ENCODE results near the gene IL17RE.

DNA sequence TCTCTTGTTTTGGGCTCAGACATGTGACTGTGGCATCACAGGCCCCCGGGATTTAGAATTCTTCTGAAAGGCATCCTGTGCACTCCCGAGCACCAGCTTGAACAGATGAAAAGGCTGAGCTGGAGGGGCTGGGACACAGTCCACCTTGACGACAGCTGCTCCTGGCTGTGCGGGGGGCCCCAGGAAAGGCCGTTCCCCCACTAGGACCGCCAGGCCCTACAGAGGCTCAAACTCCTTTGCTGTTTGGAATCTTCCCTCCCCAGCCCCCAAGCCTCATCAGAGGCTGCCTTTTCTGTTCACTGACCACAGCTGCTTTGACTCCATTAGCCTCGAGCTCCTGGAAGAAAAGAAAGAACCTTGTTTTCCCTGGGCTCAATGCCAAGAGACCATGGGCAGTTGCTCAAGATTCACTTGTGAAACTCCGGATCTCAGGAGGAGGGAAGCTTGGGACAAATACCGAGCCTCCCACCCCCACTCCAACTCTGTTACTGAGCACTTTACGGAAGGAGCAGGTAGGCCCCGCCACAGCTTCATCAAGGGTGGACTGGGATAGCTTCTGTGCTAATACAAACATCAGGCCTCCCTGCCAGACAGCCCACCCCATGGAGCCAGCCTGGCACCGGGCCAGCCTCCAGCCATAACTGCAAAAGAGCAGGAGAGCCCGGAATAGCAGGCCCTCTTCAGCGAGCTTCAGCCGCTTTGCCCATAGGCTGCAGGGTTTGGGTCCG, 38.3 kb upstream of the IL17RE start:
- TF ChIP-seq POLR2A (IDR thresholded peaks at IDR 0.05; ENCODE audit: insufficient read depth in 1 of 2, low read depth in 2 of 2, low read length in 2 of 2) = 0 out of 4 replicates have a peak, but pooled peaks of 1 of the 2 experiments have one; percentile 16
- TF ChIP-seq ZNF124 (CRISPR knock-in tag; IDR thresholded peaks at IDR 0.05) = no peak
- no peak for TF ChIP-seq RAD21 (CRISPR knock-in tag; IDR thresholded peaks at IDR 0.05)
- no peak for TF ChIP-seq PCBP1 (IDR thresholded peaks at IDR 0.05; ENCODE audit: borderline replicate concordance, low read depth, low read length)
- TF ChIP-seq, protein P1, sequence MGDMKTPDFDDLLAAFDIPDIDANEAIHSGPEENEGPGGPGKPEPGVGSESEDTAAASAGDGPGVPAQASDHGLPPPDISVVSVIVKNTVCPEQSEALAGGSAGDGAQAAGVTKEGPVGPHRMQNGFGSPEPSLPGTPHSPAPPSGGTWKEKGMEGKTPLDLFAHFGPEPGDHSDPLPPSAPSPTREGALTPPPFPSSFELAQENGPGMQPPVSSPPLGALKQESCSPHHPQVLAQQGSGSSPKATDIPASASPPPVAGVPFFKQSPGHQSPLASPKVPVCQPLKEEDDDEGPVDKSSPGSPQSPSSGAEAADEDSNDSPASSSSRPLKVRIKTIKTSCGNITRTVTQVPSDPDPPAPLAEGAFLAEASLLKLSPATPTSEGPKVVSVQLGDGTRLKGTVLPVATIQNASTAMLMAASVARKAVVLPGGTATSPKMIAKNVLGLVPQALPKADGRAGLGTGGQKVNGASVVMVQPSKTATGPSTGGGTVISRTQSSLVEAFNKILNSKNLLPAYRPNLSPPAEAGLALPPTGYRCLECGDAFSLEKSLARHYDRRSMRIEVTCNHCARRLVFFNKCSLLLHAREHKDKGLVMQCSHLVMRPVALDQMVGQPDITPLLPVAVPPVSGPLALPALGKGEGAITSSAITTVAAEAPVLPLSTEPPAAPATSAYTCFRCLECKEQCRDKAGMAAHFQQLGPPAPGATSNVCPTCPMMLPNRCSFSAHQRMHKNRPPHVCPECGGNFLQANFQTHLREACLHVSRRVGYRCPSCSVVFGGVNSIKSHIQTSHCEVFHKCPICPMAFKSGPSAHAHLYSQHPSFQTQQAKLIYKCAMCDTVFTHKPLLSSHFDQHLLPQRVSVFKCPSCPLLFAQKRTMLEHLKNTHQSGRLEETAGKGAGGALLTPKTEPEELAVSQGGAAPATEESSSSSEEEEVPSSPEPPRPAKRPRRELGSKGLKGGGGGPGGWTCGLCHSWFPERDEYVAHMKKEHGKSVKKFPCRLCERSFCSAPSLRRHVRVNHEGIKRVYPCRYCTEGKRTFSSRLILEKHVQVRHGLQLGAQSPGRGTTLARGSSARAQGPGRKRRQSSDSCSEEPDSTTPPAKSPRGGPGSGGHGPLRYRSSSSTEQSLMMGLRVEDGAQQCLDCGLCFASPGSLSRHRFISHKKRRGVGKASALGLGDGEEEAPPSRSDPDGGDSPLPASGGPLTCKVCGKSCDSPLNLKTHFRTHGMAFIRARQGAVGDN (CRISPR knock-in tag; IDR thresholded peaks at IDR 0.05) = peak; percentile 73
- TF ChIP-seq, protein P2, sequence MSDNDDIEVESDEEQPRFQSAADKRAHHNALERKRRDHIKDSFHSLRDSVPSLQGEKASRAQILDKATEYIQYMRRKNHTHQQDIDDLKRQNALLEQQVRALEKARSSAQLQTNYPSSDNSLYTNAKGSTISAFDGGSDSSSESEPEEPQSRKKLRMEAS (IDR thresholded peaks at IDR 0.05) = peak; percentile 25; the same call in 1 of the 2 replicates

Data from HepG2 (cell line).